NCI-H82 treated with DMSO at 0.1 percent for 48 hours (cell line): ENCODE measurements around the gene KLK15.

ENCODE experiments used
- DNase-seq: peaks from one replicate; lab custom pipeline; 2025; ENCODE audit not compliant: unreplicated experiment; lab: John Stamatoyannopoulos, UW

KLK15 gene

DNA sequence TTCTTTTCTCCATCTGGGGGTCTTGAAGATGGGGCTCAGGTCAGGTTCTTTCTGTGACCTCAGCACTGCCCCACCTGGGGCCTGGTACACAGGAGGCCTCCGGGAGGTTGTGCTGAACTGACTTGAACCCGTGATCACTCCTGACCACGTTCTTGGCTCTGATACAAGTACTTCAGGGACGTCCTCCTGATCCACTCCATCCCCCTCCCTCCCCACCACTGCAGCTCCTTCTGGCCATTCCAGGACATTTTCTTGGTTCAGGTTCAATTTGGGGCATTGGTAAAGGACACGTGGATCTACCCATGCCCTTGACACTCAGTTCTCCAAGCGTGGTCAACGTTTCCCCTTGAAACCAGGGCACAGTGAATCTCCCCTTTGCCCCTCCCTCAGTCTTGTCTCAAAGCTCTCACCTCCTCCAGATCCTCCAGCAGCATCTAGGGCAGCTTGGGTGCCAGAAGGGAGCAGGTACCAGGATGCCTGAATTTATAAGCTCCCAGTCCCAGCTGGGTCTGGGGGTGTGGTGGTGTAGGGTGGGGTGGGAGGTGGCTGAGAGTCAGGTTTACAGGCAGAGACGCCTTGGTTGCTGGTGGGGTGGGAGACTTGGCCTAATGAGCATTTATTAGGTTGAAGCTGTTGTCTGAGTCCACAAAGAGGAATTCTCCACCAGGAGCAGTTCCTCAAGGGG lies at the start of gene KLK15:
TSS of gene KLK15 (minus strand) at position 458 of the 685 bp plus-strand sequence. CDS start 2,082 bp downstream, outside the sequence.
- DNase-seq, result no peak

- no peak for DNase-seq
Observed at GRCh38 chr19:50882188-50882587, 48.8 kb upstream of the KLK15 start.

DNA sequence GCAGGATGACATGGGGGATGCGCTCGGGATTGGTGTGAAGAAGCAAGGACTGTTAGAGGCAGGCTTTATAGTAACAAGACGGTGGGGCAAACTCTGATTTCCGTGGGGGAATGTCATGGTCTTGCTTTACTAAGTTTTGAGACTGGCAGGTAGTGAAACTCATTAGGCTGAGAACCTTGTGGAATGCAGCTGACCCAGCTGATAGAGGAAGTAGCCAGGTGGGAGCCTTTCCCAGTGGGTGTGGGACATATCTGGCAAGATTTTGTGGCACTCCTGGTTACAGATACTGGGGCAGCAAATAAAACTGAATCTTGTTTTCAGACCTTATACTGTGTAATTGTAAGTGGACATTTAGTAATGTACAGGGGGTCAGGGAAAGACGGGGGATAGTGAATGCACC lies 46.9 kb upstream of the KLK15 start:
- DNase-seq, result no peak

DNA sequence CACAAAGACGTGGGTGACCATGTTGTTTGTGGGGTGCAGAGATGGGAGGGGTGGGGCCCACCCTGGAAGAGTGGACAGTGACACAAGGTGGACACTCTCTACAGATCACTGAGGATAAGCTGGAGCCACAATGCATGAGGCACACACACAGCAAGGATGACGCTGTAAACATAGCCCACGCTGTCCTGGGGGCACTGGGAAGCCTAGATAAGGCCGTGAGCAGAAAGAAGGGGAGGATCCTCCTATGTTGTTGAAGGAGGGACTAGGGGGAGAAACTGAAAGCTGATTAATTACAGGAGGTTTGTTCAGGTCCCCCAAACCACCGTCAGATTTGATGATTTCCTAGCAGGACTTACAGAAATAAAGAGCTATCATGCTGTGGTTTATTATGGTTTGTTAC lies 45.5 kb upstream of the KLK15 start:
- DNase-seq, result no peak

DNA sequence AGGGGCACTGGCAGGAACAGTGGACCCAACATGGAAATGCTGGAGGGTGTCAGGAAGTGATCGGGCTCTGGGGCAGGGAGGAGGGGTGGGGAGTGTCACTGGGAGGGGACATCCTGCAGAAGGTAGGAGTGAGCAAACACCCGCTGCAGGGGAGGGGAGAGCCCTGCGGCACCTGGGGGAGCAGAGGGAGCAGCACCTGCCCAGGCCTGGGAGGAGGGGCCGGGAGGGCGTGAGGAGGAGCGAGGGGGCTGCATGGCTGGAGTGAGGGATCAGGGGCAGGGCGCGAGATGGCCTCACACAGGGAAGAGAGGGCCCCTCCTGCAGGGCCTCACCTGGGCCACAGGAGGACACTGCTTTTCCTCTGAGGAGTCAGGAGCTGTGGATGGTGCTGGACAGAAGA lies 44.0 kb upstream of the KLK15 start:
- no peak for DNase-seq

- DNase-seq, result no peak
Observed at GRCh38 chr19:50876456-50876855, 43.1 kb upstream of the KLK15 start.

- no peak for DNase-seq
Observed at GRCh38 chr19:50875795-50876422, 42.5 kb upstream of the KLK15 start.

- DNase-seq, result no peak
Observed at GRCh38 chr19:50874211-50874610, 40.8 kb upstream of the KLK15 start.

DNA sequence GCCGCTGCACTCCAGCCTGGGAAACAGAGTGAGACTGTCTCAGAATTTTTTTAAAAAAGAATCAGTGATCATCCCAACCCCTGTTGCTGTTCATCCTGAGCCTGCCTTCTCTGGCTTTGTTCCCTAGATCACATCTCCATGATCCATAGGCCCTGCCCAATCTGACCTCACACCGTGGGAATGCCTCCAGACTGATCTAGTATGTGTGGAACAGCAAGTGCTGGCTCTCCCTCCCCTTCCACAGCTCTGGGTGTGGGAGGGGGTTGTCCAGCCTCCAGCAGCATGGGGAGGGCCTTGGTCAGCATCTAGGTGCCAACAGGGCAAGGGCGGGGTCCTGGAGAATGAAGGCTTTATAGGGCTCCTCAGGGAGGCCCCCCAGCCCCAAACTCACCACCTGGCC lies 39.7 kb upstream of the KLK15 start, which contains the start of gene KLK2:
TSS of gene KLK2 (plus strand) at position 384 of the 400 bp plus-strand sequence. CDS start 35 bp downstream, outside the sequence.
- DNase-seq, result no peak

GRCh38 chr19:50870417-50871089 lies 37.2 kb upstream of the KLK15 start:
- DNase-seq, result no peak

- no peak for DNase-seq
Observed at GRCh38 chr19:50869479-50869878, 36.1 kb upstream of the KLK15 start.

DNA sequence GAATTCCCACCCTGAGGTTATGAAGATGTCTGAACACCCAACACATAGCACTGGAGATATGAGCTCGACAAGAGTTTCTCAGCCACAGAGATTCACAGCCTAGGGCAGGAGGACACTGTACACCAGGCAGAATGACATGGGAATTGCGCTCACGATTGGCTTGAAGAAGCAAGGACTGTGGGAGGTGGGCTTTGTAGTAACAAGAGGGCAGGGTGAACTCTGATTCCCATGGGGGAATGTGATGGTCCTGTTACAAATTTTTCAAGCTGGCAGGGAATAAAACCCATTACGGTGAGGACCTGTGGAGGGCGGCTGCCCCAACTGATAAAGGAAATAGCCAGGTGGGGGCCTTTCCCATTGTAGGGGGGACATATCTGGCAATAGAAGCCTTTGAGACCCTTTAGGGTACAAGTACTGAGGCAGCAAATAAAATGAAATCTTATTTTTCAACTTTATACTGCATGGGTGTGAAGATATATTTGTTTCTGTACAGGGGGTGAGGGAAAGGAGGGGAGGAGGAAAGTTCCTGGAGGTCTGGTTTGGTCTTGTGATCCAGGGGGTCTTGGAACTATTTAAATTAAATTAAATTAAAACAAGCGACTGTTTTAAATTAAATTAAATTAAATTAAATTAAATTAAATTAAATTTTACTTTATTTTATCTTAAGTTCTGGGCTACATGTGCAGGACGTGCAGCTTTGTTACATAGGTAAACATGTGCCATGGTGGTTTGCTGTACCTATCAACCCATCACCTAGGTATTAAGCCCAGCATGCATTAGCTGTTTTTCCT lies 28.3 kb upstream of the KLK15 start:
- DNase-seq, result no peak

- no peak for DNase-seq
Observed at GRCh38 chr19:50861010-50861409, 27.6 kb upstream of the KLK15 start.

DNA sequence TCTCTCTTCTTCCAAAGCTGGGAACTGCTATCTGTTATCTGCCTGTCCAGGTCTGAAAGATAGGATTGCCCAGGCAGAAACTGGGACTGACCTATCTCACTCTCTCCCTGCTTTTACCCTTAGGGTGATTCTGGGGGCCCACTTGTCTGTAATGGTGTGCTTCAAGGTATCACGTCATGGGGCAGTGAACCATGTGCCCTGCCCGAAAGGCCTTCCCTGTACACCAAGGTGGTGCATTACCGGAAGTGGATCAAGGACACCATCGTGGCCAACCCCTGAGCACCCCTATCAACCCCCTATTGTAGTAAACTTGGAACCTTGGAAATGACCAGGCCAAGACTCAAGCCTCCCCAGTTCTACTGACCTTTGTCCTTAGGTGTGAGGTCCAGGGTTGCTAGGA lies 26.5 kb upstream of the KLK15 start:
- no peak for DNase-seq

GRCh38 chr19:50858886-50859285 lies 25.5 kb upstream of the KLK15 start:
- no peak for DNase-seq

GRCh38 chr19:50857366-50857765 lies 24.0 kb upstream of the KLK15 start:
- DNase-seq, result no peak

- no peak for DNase-seq
Observed at GRCh38 chr19:50854636-50855410, 21.4 kb upstream of the KLK15 start, which contains the start of gene KLK3. Gene KLK3 (plus strand): TSS chr19:50854915. CDS start chr19:50854956, 41 bp downstream.

GRCh38 chr19:50851620-50852019 lies 18.2 kb upstream of the KLK15 start:
- DNase-seq, result no peak

DNA sequence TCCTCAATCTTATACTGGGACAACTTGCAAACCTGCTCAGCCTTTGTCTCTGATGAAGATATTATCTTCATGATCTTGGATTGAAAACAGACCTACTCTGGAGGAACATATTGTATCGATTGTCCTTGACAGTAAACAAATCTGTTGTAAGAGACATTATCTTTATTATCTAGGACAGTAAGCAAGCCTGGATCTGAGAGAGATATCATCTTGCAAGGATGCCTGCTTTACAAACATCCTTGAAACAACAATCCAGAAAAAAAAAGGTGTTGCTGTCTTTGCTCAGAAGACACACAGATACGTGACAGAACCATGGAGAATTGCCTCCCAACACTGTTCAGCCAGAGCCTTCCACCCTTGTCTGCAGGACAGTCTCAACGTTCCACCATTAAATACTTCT lies 17.4 kb upstream of the KLK15 start:
- DNase-seq, result no peak

GRCh38 chr19:50844296-50844935 lies 11.0 kb upstream of the KLK15 start:
- DNase-seq, result no peak
